Measurements from ENCODE around the gene MMP25. TPM values are rescaled to one million over a fixed set of nuclear protein-coding genes. Genes with fewer than 3 reads are reported as not detected.
"Not testable (repeated sequence)": the region's sequence is repeated elsewhere in the genome, so short reads cannot be mapped to it uniquely, and the experiment has no call there.

The MMP25 gene
- total RNA-seq, 1 donor from 2014 or later, result 0.25 TPM

- Histone ChIP-seq H3K4me1 (peaks cover 5% of the 10 kb centered on the region), H3K9me3 (no peaks in the 10 kb centered on the region), H3K4me3 (no peak overlapping the region), H3K27ac (no peak overlapping the region), H3K36me3 (no peaks in the 10 kb centered on the region), H3K27me3 (no peaks in the 10 kb centered on the region)
- intact Hi-C loops (cut with DNase I), result no loop called here
- TF ChIP-seq POLR2AphosphoS5 (IDR thresholded peaks at IDR 0.05; ENCODE audit: insufficient read depth in 1 of 2, low read depth in 1 of 2) (no peak), POLR2A (IDR thresholded peaks at IDR 0.05) (no peak)
- TF ChIP-seq, protein P1, sequence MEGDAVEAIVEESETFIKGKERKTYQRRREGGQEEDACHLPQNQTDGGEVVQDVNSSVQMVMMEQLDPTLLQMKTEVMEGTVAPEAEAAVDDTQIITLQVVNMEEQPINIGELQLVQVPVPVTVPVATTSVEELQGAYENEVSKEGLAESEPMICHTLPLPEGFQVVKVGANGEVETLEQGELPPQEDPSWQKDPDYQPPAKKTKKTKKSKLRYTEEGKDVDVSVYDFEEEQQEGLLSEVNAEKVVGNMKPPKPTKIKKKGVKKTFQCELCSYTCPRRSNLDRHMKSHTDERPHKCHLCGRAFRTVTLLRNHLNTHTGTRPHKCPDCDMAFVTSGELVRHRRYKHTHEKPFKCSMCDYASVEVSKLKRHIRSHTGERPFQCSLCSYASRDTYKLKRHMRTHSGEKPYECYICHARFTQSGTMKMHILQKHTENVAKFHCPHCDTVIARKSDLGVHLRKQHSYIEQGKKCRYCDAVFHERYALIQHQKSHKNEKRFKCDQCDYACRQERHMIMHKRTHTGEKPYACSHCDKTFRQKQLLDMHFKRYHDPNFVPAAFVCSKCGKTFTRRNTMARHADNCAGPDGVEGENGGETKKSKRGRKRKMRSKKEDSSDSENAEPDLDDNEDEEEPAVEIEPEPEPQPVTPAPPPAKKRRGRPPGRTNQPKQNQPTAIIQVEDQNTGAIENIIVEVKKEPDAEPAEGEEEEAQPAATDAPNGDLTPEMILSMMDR (IDR thresholded peaks at IDR 0.05), result no peak
- no peak for DNase-seq (ENCODE audit: extremely low spot score in 2 of 2)
Measured at GRCh38 chr16:3070608-3071111, 24.3 kb downstream of the MMP25 start.

- H3K36me3 ChIP-seq, result no peaks in the 10 kb centered on the region
- H3K27ac ChIP-seq, result no peak overlapping the region
- H3K9me3 ChIP-seq, result no peaks in the 10 kb centered on the region
- TF ChIP-seq, protein P1 (IDR thresholded peaks at IDR 0.05), result no peak
- no peak for TF ChIP-seq POLR2AphosphoS5 (IDR thresholded peaks at IDR 0.05; ENCODE audit: insufficient read depth in 1 of 2, low read depth in 1 of 2)
- TF ChIP-seq POLR2A (IDR thresholded peaks at IDR 0.05), result no peak
- H3K4me1 ChIP-seq, result no peaks in the 10 kb centered on the region
- no peaks in the 10 kb centered on the region for H3K27me3 ChIP-seq
- peak in 1 of 2 donors; percentile 81 for DNase-seq (ENCODE audit: extremely low spot score in 2 of 2)
- intact Hi-C loops (cut with DNase I), result no loop called here
- H3K4me3 ChIP-seq, result no peak overlapping the region
Measured at GRCh38 chr16:3071655-3072054, 25.3 kb downstream of the MMP25 start.

DNA sequence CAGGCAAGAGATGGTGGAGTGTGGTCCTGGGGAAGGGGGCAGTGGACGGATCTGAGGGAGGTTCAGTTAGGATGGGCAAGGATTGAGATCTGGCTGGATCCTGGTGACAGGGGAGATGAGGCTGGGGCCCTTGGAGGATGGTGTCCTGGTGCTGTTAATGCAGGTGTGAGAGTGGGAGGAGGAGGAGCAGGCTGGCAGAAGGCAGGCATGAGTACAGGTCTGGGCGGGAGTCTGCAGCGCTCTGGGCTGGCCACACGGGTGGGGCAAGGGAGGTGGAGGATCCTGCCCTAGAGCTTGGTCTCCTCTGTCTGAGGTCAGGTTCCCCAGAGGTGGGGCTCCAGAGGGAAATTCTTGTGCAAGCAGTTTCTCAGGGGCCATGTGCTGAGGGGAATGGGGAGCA is 25.8 kb downstream of the MMP25 start:
- H3K27me3 ChIP-seq; H3K9me3 ChIP-seq; H3K4me1 ChIP-seq; H3K27ac ChIP-seq; H3K4me3 ChIP-seq; intact Hi-C loops (cut with DNase I); H3K36me3 ChIP-seq; DNase-seq (ENCODE audit: extremely low spot score in 2 of 2): not testable (repeated sequence)

GRCh38 chr16:3072576-3073263 is 26.4 kb downstream of the MMP25 start:
- DNase-seq (ENCODE audit: extremely low spot score in 2 of 2); H3K36me3 ChIP-seq; intact Hi-C loops (cut with DNase I); H3K4me3 ChIP-seq; H3K4me1 ChIP-seq; H3K27me3 ChIP-seq; H3K9me3 ChIP-seq; H3K27ac ChIP-seq: not testable (repeated sequence)

GRCh38 chr16:3073448-3073847 is 27.1 kb downstream of the MMP25 start:
- DNase-seq (ENCODE audit: extremely low spot score in 2 of 2), result peak in 1 of 2 donors; percentile 74
- H3K27ac ChIP-seq, result no peak overlapping the region
- no peaks in the 10 kb centered on the region for H3K9me3 ChIP-seq
- intact Hi-C loops (cut with DNase I), result no loop called here
- no peaks in the 10 kb centered on the region for H3K4me1 ChIP-seq
- no peaks in the 10 kb centered on the region for H3K27me3 ChIP-seq
- H3K36me3 ChIP-seq, result no peaks in the 10 kb centered on the region
- TF ChIP-seq POLR2A (IDR thresholded peaks at IDR 0.05) (no peak), POLR2AphosphoS5 (IDR thresholded peaks at IDR 0.05; ENCODE audit: insufficient read depth in 1 of 2, low read depth in 1 of 2) (no peak)
- TF ChIP-seq, protein P1 (IDR thresholded peaks at IDR 0.05), result no peak
- no peak overlapping the region for H3K4me3 ChIP-seq

DNA sequence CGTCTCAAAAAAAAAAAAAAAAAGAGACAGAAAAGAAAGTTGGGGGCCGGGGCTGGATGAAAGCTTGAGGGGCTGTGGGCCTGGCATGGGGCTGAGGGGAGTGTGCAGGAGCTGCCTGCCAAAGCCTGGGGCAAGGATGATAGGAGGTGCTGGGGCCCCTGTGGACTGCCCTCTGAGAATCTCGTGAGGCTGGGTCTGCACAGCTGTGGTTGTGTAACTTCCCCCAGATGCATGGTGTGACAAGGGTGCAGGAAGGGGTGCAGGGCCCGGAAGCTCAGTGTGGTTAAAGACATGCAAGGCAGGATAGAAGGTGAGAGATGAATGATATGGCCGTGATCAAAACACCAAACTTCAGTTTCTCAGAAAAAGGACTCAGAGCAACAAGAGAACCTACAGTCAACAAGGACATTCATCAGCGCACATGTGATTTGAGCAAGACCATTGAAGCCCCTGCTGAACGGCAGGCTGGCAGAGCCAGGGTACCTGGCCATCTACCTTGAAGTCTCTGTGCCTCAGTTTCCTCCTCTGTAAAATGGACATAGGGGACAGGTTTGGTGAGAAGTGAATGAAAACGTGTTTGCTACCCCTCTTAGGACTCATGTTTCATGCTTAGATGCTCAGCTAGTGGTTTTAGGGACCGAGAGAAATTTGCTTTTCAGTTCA is 28.6 kb downstream of the MMP25 start:
- no peak for DNase-seq (ENCODE audit: extremely low spot score in 2 of 2)
- Histone ChIP-seq H3K27ac (no peak overlapping the region), H3K4me3 (no peak overlapping the region), H3K4me1 (no peaks in the 10 kb centered on the region), H3K36me3 (no peaks in the 10 kb centered on the region), H3K9me3 (no peaks in the 10 kb centered on the region), H3K27me3 (no peaks in the 10 kb centered on the region)
- no peak for TF ChIP-seq POLR2AphosphoS5 (IDR thresholded peaks at IDR 0.05; ENCODE audit: insufficient read depth in 1 of 2, low read depth in 1 of 2)
- TF ChIP-seq, protein P1 (IDR thresholded peaks at IDR 0.05), result no peak
- no peak for TF ChIP-seq POLR2A (IDR thresholded peaks at IDR 0.05)
- intact Hi-C loops (cut with DNase I), result no loop called here
